OCI-LY7 (cell line): ENCODE measurements around the gene CPD.

ENCODE experiments used
- EZH2phosphoT487 ChIP-seq: fragments of 200-600 bp; sonication (generic); IDR thresholded peaks from 2 replicates; pipeline ENCODE4 v1.6.1; 2018; ENCODE audit warnings: low read depth, borderline replicate concordance, mild to moderate bottlenecking, mixed run types, antibody characterized with exemption, low read length, moderate library complexity, mixed read lengths
- TF ChIP-seq, protein P1 (sequence below): fragments of 200-600 bp; sonication (generic); conservative IDR thresholded peaks from 2 replicates; pipeline ENCODE4 v1.5.1; 2014; ENCODE audit warnings: mild to moderate bottlenecking, antibody characterized with exemption, low read length, moderate library complexity, mixed read lengths

DNA sequence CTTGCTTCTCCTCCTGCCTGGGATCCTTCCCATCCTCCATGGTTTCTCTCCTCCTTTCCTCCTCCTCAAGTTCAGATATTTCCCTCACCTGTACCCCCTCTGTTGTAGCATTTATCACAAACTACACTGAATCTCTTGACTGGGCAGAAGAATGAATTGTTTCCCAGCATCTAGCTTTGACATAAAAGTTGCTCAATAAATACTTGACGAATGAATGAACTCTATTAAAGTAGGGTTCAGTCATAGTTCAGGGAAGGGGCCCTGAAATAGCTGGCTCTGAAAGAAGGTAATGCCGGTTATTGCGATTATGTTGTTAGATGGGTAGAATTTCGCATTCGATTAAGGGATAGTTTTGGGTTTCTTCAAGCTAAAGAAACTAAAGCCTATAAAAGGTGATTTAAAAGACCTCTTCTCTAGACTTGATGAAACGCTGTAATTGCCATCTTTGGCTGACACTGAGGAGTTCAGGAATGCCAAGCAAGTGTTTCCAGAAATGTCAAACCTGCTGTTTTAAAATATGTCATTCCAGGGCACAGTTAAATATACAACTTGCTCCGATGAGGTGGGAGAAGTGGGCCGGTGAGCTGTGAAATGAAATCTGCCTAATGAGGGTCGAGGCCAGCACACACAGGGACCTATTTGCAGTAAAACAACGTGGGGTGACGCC is 1.0 kb upstream of the CPD start:
- TF ChIP-seq EZH2phosphoT487: no peak
- TF ChIP-seq, protein P1, sequence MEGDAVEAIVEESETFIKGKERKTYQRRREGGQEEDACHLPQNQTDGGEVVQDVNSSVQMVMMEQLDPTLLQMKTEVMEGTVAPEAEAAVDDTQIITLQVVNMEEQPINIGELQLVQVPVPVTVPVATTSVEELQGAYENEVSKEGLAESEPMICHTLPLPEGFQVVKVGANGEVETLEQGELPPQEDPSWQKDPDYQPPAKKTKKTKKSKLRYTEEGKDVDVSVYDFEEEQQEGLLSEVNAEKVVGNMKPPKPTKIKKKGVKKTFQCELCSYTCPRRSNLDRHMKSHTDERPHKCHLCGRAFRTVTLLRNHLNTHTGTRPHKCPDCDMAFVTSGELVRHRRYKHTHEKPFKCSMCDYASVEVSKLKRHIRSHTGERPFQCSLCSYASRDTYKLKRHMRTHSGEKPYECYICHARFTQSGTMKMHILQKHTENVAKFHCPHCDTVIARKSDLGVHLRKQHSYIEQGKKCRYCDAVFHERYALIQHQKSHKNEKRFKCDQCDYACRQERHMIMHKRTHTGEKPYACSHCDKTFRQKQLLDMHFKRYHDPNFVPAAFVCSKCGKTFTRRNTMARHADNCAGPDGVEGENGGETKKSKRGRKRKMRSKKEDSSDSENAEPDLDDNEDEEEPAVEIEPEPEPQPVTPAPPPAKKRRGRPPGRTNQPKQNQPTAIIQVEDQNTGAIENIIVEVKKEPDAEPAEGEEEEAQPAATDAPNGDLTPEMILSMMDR: no peak
